GM21723 (cell line): ENCODE results near the gene UNC119.
"Not testable (repeated sequence)": the region's sequence is repeated elsewhere in the genome, so short reads cannot be mapped to it uniquely, and the experiment has no call there.

ENCODE experiments used
- ATAC-seq: cut with Tn5 transposase; IDR thresholded peaks from one replicate; pipeline ENCODE4 v1.9.1; 2021; ENCODE audit warnings: mild to moderate bottlenecking, moderate library complexity; ENCODE audit not compliant: unreplicated experiment

The UNC119 gene

DNA sequence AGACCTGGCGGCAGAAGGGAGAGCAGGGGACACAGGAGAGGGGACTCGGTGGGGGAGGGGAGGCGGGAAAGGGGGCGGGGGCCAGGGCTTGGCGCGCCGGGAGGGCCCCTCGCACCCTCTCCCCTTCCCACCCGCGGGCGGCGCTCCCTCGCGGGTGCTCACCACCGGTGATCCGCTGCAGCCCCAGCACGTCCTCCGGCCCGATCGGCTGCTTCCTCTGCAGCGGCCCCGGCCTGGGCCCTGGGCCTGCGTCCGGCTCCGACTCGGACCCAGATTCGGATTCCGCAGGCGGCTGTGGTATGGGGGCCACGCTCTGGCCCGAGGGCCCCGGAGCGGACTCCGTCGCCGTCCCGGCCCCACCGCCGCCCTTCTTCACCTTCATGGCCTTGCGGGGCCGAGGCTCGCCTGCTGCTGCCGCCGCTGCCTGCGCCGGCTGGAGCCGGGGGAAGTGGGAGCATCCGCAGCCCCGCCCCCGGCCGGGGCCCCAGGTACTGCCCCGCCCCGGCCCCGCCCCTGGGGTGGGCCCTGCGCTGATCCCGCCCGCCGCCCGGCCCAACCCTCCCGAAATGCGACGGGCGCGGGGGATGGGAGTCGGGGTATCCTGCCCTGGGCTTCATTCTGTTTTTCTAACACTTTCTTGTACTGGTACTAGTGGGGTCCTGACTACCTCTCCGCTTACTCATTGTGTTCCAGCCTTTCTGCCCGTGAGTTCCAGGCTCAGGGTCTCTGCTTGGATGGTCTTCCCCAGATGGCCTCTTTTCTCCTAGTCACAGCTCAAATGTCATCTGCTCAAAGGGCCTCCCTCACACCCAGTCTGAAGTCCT, at the start of gene UNC119:
Gene UNC119 (minus strand): TSS at position 449 of the 824 bp plus-strand sequence. CDS start 67 bp downstream, at position 382.
- ATAC-seq, result peak; percentile 56

GRCh38 chr17:28599311-28600184, 47.1 kb upstream of the UNC119 start:
- peak; percentile 46 for ATAC-seq

- ATAC-seq, result peak; percentile 82
Measured at GRCh38 chr17:28598799-28599310, 46.4 kb upstream of the UNC119 start, which contains the start of gene SPAG5. TSS of gene SPAG5 (minus strand) at chr17:28599025. CDS start at chr17:28598946, 79 bp downstream.

GRCh38 chr17:28598389-28598788, 46.0 kb upstream of the UNC119 start:
- ATAC-seq, result peak; percentile 19

DNA sequence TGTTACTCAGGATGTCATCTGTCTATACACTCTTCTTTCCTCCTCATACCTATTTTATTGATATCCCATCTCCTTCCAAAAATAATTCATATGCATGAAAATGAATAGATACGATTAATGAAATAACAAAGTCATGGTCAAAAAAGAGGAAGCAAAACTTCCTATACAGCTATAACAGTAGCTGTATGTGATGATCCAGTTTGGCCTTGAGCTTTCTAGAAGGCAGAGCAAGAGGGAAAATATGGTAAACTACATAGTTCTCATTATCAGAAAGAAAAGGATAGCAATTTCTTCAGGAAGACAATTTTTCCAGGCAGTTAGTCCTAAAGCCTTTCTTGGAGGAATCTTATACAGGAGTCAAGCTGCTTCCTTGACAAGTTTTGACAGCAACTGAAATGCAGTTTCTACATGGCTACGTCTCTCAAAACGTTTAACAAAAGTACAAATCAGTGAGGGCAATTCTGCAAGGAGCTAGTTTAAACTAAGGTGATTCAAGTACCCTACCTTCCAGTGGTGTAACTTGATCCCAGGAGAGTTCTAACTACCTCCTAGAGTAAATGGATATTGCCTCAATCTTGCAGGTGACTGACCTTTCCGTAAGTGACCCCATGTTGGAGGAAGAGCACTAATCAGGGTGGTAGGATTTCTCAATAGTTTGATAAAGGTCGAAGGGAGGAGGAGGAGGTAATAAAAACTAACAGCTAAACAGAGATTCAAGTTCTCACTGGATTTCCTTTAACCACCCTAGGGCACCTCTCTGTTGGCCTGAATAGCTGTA, 45.4 kb upstream of the UNC119 start:
- ATAC-seq, result no peak

DNA sequence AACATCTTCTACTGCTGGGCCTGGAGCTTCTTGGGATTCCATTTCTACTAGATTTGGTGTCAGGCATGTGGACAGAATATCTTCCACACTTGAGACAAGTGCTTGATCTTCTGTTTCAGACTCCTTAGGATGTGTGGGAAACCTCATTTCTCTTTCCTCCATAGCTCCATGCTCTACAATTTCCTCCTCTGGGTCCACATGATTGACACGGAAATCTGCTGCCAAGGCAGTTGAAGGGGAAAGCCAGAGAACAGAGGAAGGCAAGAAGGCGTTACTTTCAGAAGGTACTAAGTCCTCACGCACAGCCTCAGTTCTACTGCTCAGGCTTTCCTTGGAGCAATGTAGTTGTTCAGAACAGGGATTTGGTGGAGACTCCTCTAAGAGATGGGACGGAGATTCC, 39.8 kb upstream of the UNC119 start:
- no peak for ATAC-seq

DNA sequence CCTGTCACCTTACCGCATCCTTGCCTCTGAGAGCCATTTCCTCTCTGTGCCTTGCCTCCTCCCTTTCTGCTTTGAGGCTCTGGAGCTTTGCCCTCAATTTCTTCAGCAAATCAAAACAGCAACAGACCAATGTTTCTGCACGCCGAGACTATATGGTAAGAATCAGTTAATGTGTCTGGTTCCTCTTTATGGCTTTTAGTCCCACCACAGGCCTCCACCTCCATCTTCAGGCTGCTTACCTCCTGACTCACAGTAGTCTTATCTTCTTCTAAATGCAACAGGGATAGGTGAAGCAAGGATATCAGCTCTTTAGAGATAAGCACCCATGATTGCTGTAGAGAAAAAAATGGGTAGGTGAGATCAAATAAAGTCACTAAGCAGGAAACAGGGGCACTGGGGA, 33.4 kb upstream of the UNC119 start:
- ATAC-seq, result no peak

DNA sequence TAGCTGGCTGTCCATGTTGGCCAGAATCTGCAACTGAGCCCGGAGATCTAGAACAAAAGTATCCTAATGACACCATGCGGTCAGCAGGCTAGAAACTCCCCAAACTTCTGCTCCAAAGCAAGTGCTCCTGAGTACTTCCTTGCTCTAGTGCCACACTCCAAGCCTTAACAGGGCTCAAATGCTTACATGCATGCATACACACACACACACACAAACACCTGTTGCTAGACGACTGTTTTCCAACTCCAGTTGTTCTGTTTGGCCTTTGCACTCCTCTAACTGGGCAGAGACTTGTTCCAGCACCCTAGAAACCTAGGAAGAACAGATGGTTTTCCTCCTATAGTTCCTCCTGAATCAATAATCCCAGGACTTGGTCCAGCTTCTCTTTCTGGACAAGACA, 32.0 kb upstream of the UNC119 start:
- ATAC-seq, result no peak

GRCh38 chr17:28582513-28582912, 30.1 kb upstream of the UNC119 start:
- ATAC-seq, result no peak

- no peak for ATAC-seq
Measured at GRCh38 chr17:28580959-28581358, 28.5 kb upstream of the UNC119 start.

- ATAC-seq, result no peak
Measured at GRCh38 chr17:28579526-28579925, 27.1 kb upstream of the UNC119 start.

- no peak for ATAC-seq
Measured at GRCh38 chr17:28578246-28579195, 26.1 kb upstream of the UNC119 start.

DNA sequence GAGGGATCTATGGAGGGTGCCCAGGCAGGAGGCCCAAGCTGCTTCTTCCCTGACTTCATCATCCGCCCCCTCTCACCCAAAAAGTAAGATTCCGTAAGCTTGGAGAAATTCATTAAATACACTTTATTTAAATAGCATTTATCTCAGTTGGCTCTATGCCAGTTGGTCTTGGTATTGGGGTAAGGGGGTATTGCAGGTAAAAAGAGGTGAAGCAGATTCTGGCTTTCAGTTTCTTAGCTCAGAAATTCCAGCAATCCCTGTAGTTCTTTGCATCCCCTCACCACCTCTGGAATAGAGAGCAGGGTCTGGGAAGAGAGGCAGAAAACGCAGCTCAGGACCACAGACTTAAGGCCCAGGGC, 25.0 kb upstream of the UNC119 start:
- ATAC-seq, result no peak

DNA sequence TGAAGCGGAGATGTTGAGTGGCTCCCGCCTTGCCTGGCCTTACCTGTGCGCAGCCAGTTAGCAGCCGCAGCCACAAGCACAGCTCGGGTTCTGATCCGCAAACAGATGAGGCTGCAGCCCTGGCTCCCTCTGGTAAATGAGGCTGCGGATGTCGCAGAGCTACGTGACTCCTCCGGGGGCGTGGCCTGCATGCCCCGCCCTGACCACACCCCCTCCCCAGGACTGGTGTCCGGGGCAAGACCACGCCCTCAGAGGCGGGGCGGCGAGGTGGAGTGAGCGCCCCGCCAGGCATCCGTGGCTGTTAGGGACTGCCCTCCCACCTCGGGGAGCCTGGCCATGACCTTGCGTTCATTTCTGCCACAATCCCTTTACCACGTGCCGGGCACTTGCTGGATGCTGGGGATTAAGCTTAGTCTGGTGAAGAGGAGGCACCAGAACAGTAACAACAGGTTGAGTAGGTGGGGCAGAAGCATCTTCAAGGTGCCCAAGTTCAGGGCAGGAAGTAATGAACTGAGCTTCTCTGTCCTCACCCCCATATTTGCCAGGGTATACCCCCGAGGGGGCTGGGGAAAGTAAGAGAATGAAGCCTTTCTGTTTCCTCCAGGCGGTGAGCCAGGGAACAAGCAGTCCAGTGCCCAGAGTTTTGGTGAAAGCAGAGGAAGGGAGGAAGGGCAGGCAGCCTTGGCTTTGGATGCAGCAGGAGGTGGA, 24.5 kb upstream of the UNC119 start, which contains the start of gene ALDOC:
Gene ALDOC (minus strand): TSS at position 138 of the 708 bp plus-strand sequence. CDS start 1,363 bp downstream, outside the sequence.
- peak; percentile 70 for ATAC-seq

GRCh38 chr17:28576016-28576415, 23.6 kb upstream of the UNC119 start:
- not testable (repeated sequence) for ATAC-seq

DNA sequence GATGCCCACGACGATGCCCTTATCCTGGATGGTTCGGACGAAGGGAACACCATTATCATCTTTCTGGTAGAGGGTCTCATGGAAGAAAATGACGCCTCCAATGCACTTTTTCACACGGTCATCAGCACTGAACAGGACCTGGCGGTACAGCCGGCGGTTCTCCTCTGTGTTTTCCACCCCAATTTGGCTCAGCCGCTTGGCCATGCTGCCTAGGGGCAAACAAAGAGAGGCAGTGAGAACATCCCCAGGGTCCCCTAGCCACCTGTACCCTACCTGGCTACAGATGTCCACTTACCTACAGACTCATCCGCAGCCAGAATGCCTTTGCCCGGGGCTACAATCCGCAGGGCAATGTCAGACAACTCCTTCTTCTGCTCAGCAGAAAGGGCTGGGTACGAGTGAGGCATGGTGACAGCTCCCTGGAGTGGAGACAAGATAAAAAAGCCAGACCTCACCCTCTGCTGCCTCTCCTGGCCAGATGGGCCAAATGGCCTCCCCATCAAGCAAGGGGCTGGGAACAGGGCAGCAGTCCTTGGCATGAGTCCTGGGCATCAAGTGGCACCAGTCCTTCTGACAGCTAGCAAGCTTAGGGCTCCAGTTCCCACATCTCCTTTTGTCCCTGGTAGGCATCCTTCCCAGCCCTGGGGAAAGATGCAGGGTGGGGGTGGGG, 22.8 kb upstream of the UNC119 start:
- no peak for ATAC-seq

DNA sequence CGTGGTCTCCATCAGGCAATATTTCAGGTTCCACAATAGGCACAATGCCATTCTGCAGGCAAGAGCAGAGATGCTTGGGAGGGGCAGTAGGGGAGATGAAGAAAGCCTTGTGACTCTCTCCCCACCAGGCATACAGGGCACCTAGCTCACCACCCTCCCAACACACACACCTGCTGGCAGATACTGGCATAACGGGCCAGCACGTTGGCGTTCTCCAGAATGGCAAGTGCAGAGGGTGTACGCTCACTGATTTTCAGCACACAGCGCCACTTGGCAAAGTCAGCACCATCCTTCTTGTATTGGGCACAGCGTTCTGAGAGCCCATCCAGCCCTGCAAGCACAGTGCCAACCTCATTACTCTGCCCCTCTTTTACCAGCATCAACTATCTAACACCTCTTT, 22.1 kb upstream of the UNC119 start:
- ATAC-seq, result no peak

DNA sequence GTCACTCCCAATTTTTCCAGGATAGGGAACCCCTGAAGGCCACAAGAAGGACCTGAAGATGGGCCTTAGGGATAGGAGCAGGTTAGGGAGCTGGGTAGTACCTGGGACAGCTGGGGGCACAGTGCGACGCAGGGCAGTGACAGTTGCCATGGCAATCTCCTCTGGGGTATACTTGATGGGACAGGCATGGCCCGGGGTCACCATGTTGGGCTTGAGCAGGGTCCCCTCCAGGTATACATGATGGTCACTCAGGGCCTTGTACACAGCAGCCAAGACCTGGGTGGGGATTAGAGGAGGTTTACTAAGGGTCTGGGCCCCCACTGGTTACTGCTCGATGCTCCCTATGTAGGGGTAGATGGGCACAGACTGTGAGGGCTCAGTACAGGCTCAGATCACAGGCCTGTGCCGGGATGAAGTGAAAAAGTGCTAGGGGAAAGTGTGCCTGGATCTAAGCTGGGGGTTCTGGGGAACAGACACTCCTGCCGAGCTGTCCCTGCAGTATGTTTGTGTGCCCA, 21.6 kb upstream of the UNC119 start:
- no peak for ATAC-seq
